ENCODE measurements around the gene NDUFA12. TPM values are rescaled to one million over a fixed set of nuclear protein-coding genes. Genes with fewer than 3 reads are reported as not detected.
"Not testable (repeated sequence)": the region's sequence is repeated elsewhere in the genome, so short reads cannot be mapped to it uniquely, and the experiment has no call there.

NDUFA12 gene
- total and polyA plus RNA-seq, 8 donors, result 76.0 to 87.2 (median 80.9) TPM

GRCh38 chr12:94988471-94988870, 15.0 kb downstream of the NDUFA12 start:
- Histone ChIP-seq H3K4me3 (no peak overlapping the region), H3K9me3 (no peaks in the 10 kb centered on the region), H3K27ac (no peak overlapping the region), H3K27me3 (no peaks in the 10 kb centered on the region), H3K4me1 (no peaks in the 10 kb centered on the region), H3K36me3 (peaks cover 0 to 30% of the 10 kb centered on the region in 2 donors)
- intact Hi-C loops (cut with DNase I), result no loop called here
- ATAC-seq (no peak), DNase-seq (no peak)
- TF ChIP-seq CTCF (IDR thresholded peaks at IDR 0.05), result no peak

DNA sequence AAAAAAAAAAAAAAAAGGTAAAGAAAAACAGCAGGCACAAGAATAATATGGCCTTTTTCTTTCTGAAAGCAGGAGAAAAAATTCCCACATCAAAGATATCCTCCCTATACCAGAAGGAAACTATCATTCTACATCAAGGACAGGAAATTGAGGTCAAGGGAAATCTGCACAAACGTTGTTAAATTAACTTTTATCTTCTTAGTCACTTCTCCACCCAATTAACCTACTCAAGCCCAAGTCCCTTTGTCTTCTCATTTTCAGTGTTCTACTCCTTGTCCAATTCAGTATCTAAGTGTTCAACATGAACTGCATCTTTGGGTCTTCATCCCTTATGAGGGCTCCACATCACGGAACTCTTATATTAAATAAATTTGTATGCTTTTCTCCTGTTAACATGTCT, 15.7 kb downstream of the NDUFA12 start:
- H3K4me3 ChIP-seq, result no peak overlapping the region
- no peaks in the 10 kb centered on the region for H3K4me1 ChIP-seq
- no peaks in the 10 kb centered on the region for H3K9me3 ChIP-seq
- H3K27ac ChIP-seq, result no peak overlapping the region
- TF ChIP-seq CTCF (IDR thresholded peaks at IDR 0.05), result no peak
- H3K36me3 ChIP-seq, result peaks cover 0 to 28% of the 10 kb centered on the region in 2 donors
- ATAC-seq, result no peak
- no peak for DNase-seq
- H3K27me3 ChIP-seq, result no peaks in the 10 kb centered on the region
- intact Hi-C loops (cut with DNase I), result no loop called here

- intact Hi-C loops (cut with DNase I), result no loop called here
- Histone ChIP-seq H3K36me3 (peaks cover 0 to 25% of the 10 kb centered on the region in 2 donors), H3K4me1 (no peaks in the 10 kb centered on the region), H3K27me3 (no peaks in the 10 kb centered on the region), H3K4me3 (no peak overlapping the region), H3K9me3 (no peaks in the 10 kb centered on the region), H3K27ac (no peak overlapping the region)
- TF ChIP-seq CTCF (IDR thresholded peaks at IDR 0.05), result no peak
- ATAC-seq (no peak), DNase-seq (no peak)
These were observed 16.3 kb downstream of the NDUFA12 start for GRCh38 chr12:94987076-94987669.

DNA sequence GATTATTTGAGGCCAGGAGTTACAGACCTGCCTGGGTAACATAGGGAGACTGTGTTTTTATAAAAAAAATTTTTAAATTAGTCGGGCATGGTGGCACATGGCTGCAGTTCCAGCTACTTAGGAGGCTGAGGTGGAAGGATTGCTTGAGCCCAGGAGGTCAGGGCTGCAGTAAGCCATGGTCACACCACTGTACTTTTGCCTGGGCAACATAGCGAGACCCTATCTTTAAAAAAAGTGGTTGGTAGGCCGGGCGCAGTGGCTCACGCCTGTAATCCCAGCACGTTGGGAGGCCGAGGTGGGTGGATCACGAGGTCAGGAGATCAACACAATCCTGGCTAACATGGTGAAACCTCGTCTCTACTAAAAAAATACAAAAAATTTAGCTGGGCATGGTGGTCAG, 18.4 kb downstream of the NDUFA12 start:
- H3K9me3 ChIP-seq; H3K4me1 ChIP-seq; H3K27ac ChIP-seq; H3K27me3 ChIP-seq; H3K4me3 ChIP-seq; H3K36me3 ChIP-seq; ATAC-seq; intact Hi-C loops (cut with DNase I); DNase-seq: not testable (repeated sequence)

- DNase-seq (no peak), ATAC-seq (no peak)
- Histone ChIP-seq H3K36me3 (peaks cover 0 to 9% of the 10 kb centered on the region in 2 donors), H3K27ac (no peak overlapping the region), H3K4me3 (no peak overlapping the region), H3K27me3 (no peaks in the 10 kb centered on the region), H3K4me1 (no peaks in the 10 kb centered on the region), H3K9me3 (no peaks in the 10 kb centered on the region)
- TF ChIP-seq CTCF (IDR thresholded peaks at IDR 0.05), result no peak
- intact Hi-C loops (cut with DNase I), result no loop called here
These were observed 20.2 kb downstream of the NDUFA12 start for GRCh38 chr12:94983321-94983720.

DNA sequence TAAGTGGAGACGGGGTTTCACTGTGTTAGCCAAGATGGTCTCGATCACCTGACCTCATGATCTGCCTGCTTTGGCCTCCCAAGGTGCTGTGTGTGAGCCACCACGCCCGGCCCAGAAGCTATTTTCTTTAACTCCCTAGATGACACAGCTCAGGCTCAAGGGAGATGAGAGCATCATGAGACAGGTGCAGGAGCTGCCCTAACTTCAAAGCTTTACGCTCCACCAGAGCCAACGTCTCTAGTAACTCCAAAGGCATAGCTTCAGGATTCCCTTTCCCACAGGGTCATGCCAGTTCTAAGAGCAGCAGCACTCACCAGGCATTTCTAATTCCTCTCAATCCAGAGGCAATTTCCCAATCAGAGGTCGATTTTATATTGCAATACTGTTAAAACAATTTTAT, 21.0 kb downstream of the NDUFA12 start:
- DNase-seq (no peak), ATAC-seq (no peak)
- intact Hi-C loops (cut with DNase I), result no loop called here
- Histone ChIP-seq H3K27me3 (no peaks in the 10 kb centered on the region), H3K27ac (no peak overlapping the region), H3K36me3 (peaks cover 0 to 9% of the 10 kb centered on the region in 2 donors), H3K4me1 (no peaks in the 10 kb centered on the region), H3K9me3 (no peaks in the 10 kb centered on the region), H3K4me3 (no peak overlapping the region)
- no peak for TF ChIP-seq CTCF (IDR thresholded peaks at IDR 0.05)
